Activated T-helper 17 cell treated with anti-CD3 and anti-CD28 coated beads, Interleukin-2, amount 50 U/mL, for 72 hours (primary cell): Measurements from ENCODE around the gene PRKCE. TPM values are rescaled to one million over a fixed set of nuclear protein-coding genes. Genes with fewer than 3 reads are reported as not detected.
A peak's percentile ranks its signal among the peaks of the same experiment; 100 is the strongest.

Experiments used
- ATAC-seq: fragments of 150-1000 bp; cut with Tn5 transposase; replicated peaks from 2 replicates; pipeline ENCODE4 v1.10.0; 2021; ENCODE audit warnings: mild to moderate bottlenecking, moderate library complexity
- H3K27ac Mint-ChIP-seq: one replicate; pipeline ENCODE4 v1.8.0; 2022; ENCODE audit warnings: mixed read lengths
- H3K27me3 Mint-ChIP-seq: one replicate; pipeline ENCODE4 v1.8.0; 2022; ENCODE audit warnings: mixed read lengths
- H3K36me3 Mint-ChIP-seq: one replicate; pipeline ENCODE4 v1.8.0; 2022; ENCODE audit warnings: low read depth, mild to moderate bottlenecking, mixed read lengths
- H3K4me1 Mint-ChIP-seq: one replicate; pipeline ENCODE4 v1.8.0; 2022; ENCODE audit warnings: mixed read lengths
- H3K4me3 Mint-ChIP-seq: one replicate; pipeline ENCODE4 v1.8.0; 2022; ENCODE audit warnings: mild to moderate bottlenecking, mixed read lengths
- H3K9me3 Mint-ChIP-seq: one replicate; pipeline ENCODE4 v1.8.0; 2022; ENCODE audit warnings: mixed read lengths
- total RNA-seq, 2 donors: library from RNA; stranded (reverse); gene quantifications; one replicate each; pipeline ENCODE4 v1.2.3, GENCODE V29; 2022

The PRKCE gene
- total RNA-seq, 2 donors from 2014 or later = 15.9 to 16.6 TPM

- no peak for ATAC-seq
- H3K9me3 Mint-ChIP-seq = no peaks in the 10 kb centered on the region
- no peaks in the 10 kb centered on the region for H3K27me3 Mint-ChIP-seq
- H3K4me3 Mint-ChIP-seq = no peak overlapping the region
- H3K4me1 Mint-ChIP-seq = no peaks in the 10 kb centered on the region
- peaks cover 27% of the 10 kb centered on the region for H3K36me3 Mint-ChIP-seq
- no peak overlapping the region for H3K27ac Mint-ChIP-seq
These were observed 351.0 kb downstream of the PRKCE start for GRCh38 chr2:46002507-46002883.

GRCh38 chr2:46002947-46003346, 351.5 kb downstream of the PRKCE start:
- Mint-ChIP-seq H3K36me3 (peaks cover 32% of the 10 kb centered on the region), H3K4me3 (no peak overlapping the region), H3K27me3 (no peaks in the 10 kb centered on the region), H3K4me1 (no peaks in the 10 kb centered on the region), H3K9me3 (no peaks in the 10 kb centered on the region), H3K27ac (no peak overlapping the region)
- no peak for ATAC-seq

- H3K4me3 Mint-ChIP-seq = no peak overlapping the region
- peaks cover 34% of the 10 kb centered on the region for H3K36me3 Mint-ChIP-seq
- no peaks in the 10 kb centered on the region for H3K27me3 Mint-ChIP-seq
- H3K4me1 Mint-ChIP-seq = no peaks in the 10 kb centered on the region
- no peak for ATAC-seq
- no peak overlapping the region for H3K27ac Mint-ChIP-seq
- no peaks in the 10 kb centered on the region for H3K9me3 Mint-ChIP-seq
These were observed 352.5 kb downstream of the PRKCE start for GRCh38 chr2:46003903-46004473.

- Mint-ChIP-seq H3K4me1 (no peaks in the 10 kb centered on the region), H3K36me3 (peaks cover 31% of the 10 kb centered on the region), H3K9me3 (no peaks in the 10 kb centered on the region), H3K27me3 (no peaks in the 10 kb centered on the region), H3K27ac (no peak overlapping the region), H3K4me3 (no peak overlapping the region)
- no peak for ATAC-seq
These were observed 355.1 kb downstream of the PRKCE start for GRCh38 chr2:46006473-46007025.

GRCh38 chr2:46007412-46007811, 355.9 kb downstream of the PRKCE start:
- Mint-ChIP-seq H3K4me3 (no peak overlapping the region), H3K4me1 (no peaks in the 10 kb centered on the region), H3K27me3 (no peaks in the 10 kb centered on the region), H3K27ac (peak overlapping the region; percentile 28), H3K36me3 (peaks cover 31% of the 10 kb centered on the region), H3K9me3 (no peaks in the 10 kb centered on the region)
- ATAC-seq = no peak

- ATAC-seq = no peak
- peaks cover 30% of the 10 kb centered on the region for H3K36me3 Mint-ChIP-seq
- H3K4me1 Mint-ChIP-seq = no peaks in the 10 kb centered on the region
- no peaks in the 10 kb centered on the region for H3K9me3 Mint-ChIP-seq
- no peaks in the 10 kb centered on the region for H3K27me3 Mint-ChIP-seq
- peak overlapping the region; percentile 28 for H3K27ac Mint-ChIP-seq
- no peak overlapping the region for H3K4me3 Mint-ChIP-seq
These were observed 356.8 kb downstream of the PRKCE start for GRCh38 chr2:46008091-46008870.

- Mint-ChIP-seq H3K4me1 (no peaks in the 10 kb centered on the region), H3K36me3 (peaks cover 32% of the 10 kb centered on the region), H3K4me3 (no peak overlapping the region), H3K27ac (no peak overlapping the region), H3K27me3 (no peaks in the 10 kb centered on the region), H3K9me3 (no peaks in the 10 kb centered on the region)
- no peak for ATAC-seq
These were observed 357.8 kb downstream of the PRKCE start for GRCh38 chr2:46009315-46009714.

- Mint-ChIP-seq H3K27ac (no peak overlapping the region), H3K27me3 (no peaks in the 10 kb centered on the region), H3K4me3 (no peak overlapping the region), H3K36me3 (peaks cover 32% of the 10 kb centered on the region), H3K4me1 (no peaks in the 10 kb centered on the region), H3K9me3 (no peaks in the 10 kb centered on the region)
- ATAC-seq = no peak
These were observed 358.3 kb downstream of the PRKCE start for GRCh38 chr2:46009772-46010171.

GRCh38 chr2:46010223-46010924, 358.9 kb downstream of the PRKCE start:
- ATAC-seq = no peak
- H3K9me3 Mint-ChIP-seq = no peaks in the 10 kb centered on the region
- H3K36me3 Mint-ChIP-seq = peaks cover 32% of the 10 kb centered on the region
- H3K27me3 Mint-ChIP-seq = no peaks in the 10 kb centered on the region
- H3K4me3 Mint-ChIP-seq = no peak overlapping the region
- H3K27ac Mint-ChIP-seq = no peak overlapping the region
- no peaks in the 10 kb centered on the region for H3K4me1 Mint-ChIP-seq

- no peaks in the 10 kb centered on the region for H3K27me3 Mint-ChIP-seq
- peak; percentile 48 for ATAC-seq
- no peak overlapping the region for H3K4me3 Mint-ChIP-seq
- H3K9me3 Mint-ChIP-seq = no peaks in the 10 kb centered on the region
- H3K4me1 Mint-ChIP-seq = no peaks in the 10 kb centered on the region
- no peak overlapping the region for H3K27ac Mint-ChIP-seq
- H3K36me3 Mint-ChIP-seq = peaks cover 32% of the 10 kb centered on the region
These were observed 359.5 kb downstream of the PRKCE start for GRCh38 chr2:46010925-46011490.

- no peaks in the 10 kb centered on the region for H3K4me1 Mint-ChIP-seq
- H3K9me3 Mint-ChIP-seq = no peaks in the 10 kb centered on the region
- peak overlapping the region; percentile 84 for H3K27ac Mint-ChIP-seq
- H3K27me3 Mint-ChIP-seq = no peaks in the 10 kb centered on the region
- H3K4me3 Mint-ChIP-seq = no peak overlapping the region
- ATAC-seq = peak; percentile 65
- peaks cover 22% of the 10 kb centered on the region for H3K36me3 Mint-ChIP-seq
These were observed 361.3 kb downstream of the PRKCE start for GRCh38 chr2:46012618-46013240.

GRCh38 chr2:46013726-46014125, 362.3 kb downstream of the PRKCE start:
- Mint-ChIP-seq H3K4me3 (no peak overlapping the region), H3K27ac (no peak overlapping the region), H3K36me3 (peaks cover 21% of the 10 kb centered on the region), H3K4me1 (no peaks in the 10 kb centered on the region), H3K9me3 (no peaks in the 10 kb centered on the region), H3K27me3 (no peaks in the 10 kb centered on the region)
- ATAC-seq = no peak

GRCh38 chr2:46014911-46015654, 363.6 kb downstream of the PRKCE start:
- no peaks in the 10 kb centered on the region for H3K9me3 Mint-ChIP-seq
- H3K27me3 Mint-ChIP-seq = no peaks in the 10 kb centered on the region
- no peaks in the 10 kb centered on the region for H3K4me1 Mint-ChIP-seq
- H3K36me3 Mint-ChIP-seq = peaks cover 33% of the 10 kb centered on the region
- ATAC-seq = no peak
- no peak overlapping the region for H3K27ac Mint-ChIP-seq
- no peak overlapping the region for H3K4me3 Mint-ChIP-seq

- H3K4me1 Mint-ChIP-seq = peaks cover 4% of the 10 kb centered on the region
- ATAC-seq = no peak
- H3K27ac Mint-ChIP-seq = peak overlapping the region; percentile 52
- H3K27me3 Mint-ChIP-seq = no peaks in the 10 kb centered on the region
- peak overlapping the region; percentile 19 for H3K4me3 Mint-ChIP-seq
- no peaks in the 10 kb centered on the region for H3K9me3 Mint-ChIP-seq
- peaks cover 39% of the 10 kb centered on the region for H3K36me3 Mint-ChIP-seq
These were observed 364.2 kb downstream of the PRKCE start for GRCh38 chr2:46015671-46016070.
